ENCODE measurements around the gene SELENOP. TPM values are rescaled to one million over a fixed set of nuclear protein-coding genes. Genes with fewer than 3 reads are reported as not detected.

SELENOP gene
- total RNA-seq, 4 donors from 2014 or later, result 206 to 286 (median 238) TPM

- Histone ChIP-seq H3K9me3 (no peaks in the 10 kb centered on the region), H3K4me3 (no peak overlapping the region), H3K27me3 (no peaks in the 10 kb centered on the region), H3K4me1 (peaks cover 30% of the 10 kb centered on the region), H3K36me3 (no peaks in the 10 kb centered on the region), H3K27ac (no peak overlapping the region)
- DNase-seq (ENCODE audit: low spot score in 2 of 2), result no peak
- WGBS, result 89% methylated on average over 3 of the region's 3 CpGs
- TF ChIP-seq POLR2A (IDR thresholded peaks at IDR 0.05) (no peak), POLR2AphosphoS5 (IDR thresholded peaks at IDR 0.05) (no peak), CTCF (IDR thresholded peaks at IDR 0.05) (no peak), EP300 (IDR thresholded peaks at IDR 0.05) (no peak)
Observed at GRCh38 chr5:42843675-42844292, 32.1 kb upstream of the SELENOP start.

- 39% methylated on average over 4 of the region's 4 CpGs for WGBS
- Histone ChIP-seq H3K9me3 (no peaks in the 10 kb centered on the region), H3K27ac (no peak overlapping the region), H3K4me3 (no peak overlapping the region), H3K4me1 (peaks cover 30% of the 10 kb centered on the region), H3K36me3 (no peaks in the 10 kb centered on the region), H3K27me3 (no peaks in the 10 kb centered on the region)
- TF ChIP-seq EP300 (IDR thresholded peaks at IDR 0.05), result no peak
- no peak for TF ChIP-seq CTCF (IDR thresholded peaks at IDR 0.05)
- no peak for DNase-seq (ENCODE audit: low spot score in 2 of 2)
Observed at GRCh38 chr5:42842921-42843641, 31.4 kb upstream of the SELENOP start.

DNA sequence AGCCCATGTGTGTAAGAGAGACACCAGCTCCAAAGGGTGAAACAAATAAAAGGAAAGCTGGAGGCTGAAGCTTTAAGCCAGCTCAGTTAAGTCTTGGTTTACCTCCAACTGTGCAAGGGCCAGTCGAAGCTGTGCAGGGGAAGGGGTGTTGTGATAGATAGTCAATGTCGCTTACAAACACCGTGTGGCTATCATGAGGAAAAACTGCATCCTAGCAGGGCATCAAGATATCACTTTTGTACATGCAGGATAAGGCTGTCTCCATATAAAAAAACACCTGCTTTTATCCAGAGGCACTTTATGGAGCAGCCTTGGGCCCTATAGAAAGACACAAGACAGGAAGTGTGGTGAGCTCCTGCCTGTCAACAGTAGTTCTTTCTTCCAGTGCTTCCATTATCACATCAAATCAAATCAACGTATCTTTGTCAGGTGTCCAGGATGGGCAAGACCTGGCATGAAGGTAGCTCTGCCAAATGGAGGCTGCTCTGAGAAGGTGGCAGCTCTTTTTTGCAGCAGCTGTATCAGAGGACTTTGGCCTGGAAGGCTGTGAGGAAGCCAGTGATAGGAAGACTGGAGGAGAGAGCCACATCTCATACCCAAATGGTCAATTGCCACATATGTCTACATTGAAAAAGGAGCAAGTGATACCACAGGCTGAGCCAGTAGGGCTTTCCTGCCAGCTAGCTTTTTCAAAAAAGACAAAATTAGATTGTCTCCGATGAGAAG is 29.3 kb upstream of the SELENOP start:
- DNase-seq (ENCODE audit: low spot score in 2 of 2), result no peak
- 50% methylated on average over 5 of the region's 5 CpGs for WGBS
- Histone ChIP-seq H3K4me1 (peaks cover 30% of the 10 kb centered on the region), H3K9me3 (no peaks in the 10 kb centered on the region), H3K4me3 (no peak overlapping the region), H3K27me3 (no peaks in the 10 kb centered on the region), H3K36me3 (no peaks in the 10 kb centered on the region), H3K27ac (peak overlapping the region; percentile 77)
- TF ChIP-seq CTCF (IDR thresholded peaks at IDR 0.05) (no peak), POLR2AphosphoS5 (IDR thresholded peaks at IDR 0.05) (no peak), EP300 (IDR thresholded peaks at IDR 0.05) (no peak)

DNA sequence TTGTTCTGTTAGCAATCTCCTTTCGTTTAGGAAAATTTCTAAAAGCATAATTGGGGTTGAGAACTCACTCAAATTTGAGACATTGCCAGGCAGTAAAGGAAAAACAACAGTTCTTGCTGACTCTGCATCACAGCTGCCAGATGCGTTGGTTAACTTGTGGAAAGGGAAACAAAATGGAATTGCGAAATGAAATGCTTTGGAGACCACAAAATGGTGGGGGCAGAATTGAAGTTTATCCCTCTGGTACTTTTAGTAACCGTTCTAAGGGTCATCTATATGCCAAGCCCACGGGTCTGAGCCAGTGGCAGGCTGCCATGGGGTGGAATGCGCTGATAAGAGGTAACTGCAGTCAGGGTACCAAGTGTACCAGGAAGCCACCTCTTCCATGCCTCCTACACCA is 28.6 kb upstream of the SELENOP start:
- WGBS, result 17% methylated on average over 6 of the region's 6 CpGs
- Histone ChIP-seq H3K27ac (peak overlapping the region; percentile 77), H3K27me3 (no peaks in the 10 kb centered on the region), H3K4me1 (peaks cover 30% of the 10 kb centered on the region), H3K36me3 (no peaks in the 10 kb centered on the region), H3K4me3 (no peak overlapping the region), H3K9me3 (no peaks in the 10 kb centered on the region)
- TF ChIP-seq POLR2AphosphoS5 (IDR thresholded peaks at IDR 0.05) (peak in 1 of 3 donors; percentile 66), EP300 (IDR thresholded peaks at IDR 0.05) (no peak)
- peak in 1 of 2 donors; percentile 73 for DNase-seq (ENCODE audit: low spot score in 2 of 2)

GRCh38 chr5:42839196-42839595 is 27.5 kb upstream of the SELENOP start:
- H3K27me3 ChIP-seq, result no peaks in the 10 kb centered on the region
- no peak overlapping the region for H3K27ac ChIP-seq
- H3K9me3 ChIP-seq, result no peaks in the 10 kb centered on the region
- H3K4me1 ChIP-seq, result peaks cover 30% of the 10 kb centered on the region
- H3K36me3 ChIP-seq, result no peaks in the 10 kb centered on the region
- DNase-seq (ENCODE audit: low spot score in 2 of 2), result no peak
- WGBS, result 87% methylated on average over 3 of the region's 3 CpGs
- no peak overlapping the region for H3K4me3 ChIP-seq
- no peak for TF ChIP-seq EP300 (IDR thresholded peaks at IDR 0.05)
- no peak for TF ChIP-seq POLR2AphosphoS5 (IDR thresholded peaks at IDR 0.05)
- no peak for TF ChIP-seq CTCF (IDR thresholded peaks at IDR 0.05)
- TF ChIP-seq POLR2A (IDR thresholded peaks at IDR 0.05), result no peak

All from suprapubic skin (tissue), 4 donors.